DMS 273 (cell line): Measurements from ENCODE around the gene AKAP6.

Experiments used
- DNase-seq: peaks from one replicate; lab custom pipeline; 2025; ENCODE audit not compliant: unreplicated experiment; lab: John Stamatoyannopoulos, UW

The AKAP6 gene

DNA sequence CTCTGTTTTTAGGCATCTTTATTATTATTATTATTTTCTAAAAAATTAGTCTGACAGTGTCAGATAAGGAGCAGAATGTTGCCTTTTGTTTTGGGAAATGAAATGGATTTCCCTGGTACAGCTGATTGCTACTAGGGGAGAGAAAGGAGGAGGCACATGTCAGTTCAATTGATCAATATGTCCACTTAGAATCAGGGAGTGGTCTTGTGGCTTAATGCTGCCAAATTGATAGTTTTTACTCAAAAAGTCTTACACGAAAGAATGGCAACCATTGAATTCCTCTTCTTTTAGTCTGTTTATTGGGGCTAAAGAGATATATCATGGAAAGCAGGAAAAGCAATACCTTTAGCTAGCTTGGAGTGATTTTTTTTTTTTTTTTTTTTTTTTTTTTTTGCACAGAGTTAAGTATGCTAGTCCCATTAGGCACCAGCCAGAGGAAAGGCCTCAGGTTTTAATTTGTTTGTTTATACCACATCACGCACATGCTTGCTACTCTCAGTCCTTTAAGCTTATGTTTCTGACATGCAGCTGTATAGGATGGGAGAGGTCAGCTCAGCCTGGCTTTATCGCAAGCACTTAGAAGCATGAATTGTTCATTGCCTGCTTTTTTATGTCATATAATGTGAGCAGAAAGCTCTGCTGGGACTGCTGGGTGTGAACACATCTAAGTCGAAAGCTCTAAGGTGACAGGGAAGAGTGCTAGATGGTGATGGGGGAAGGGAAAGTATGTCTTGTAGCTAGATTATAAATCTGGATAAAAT is 1.4 kb downstream of the AKAP6 start:
- DNase-seq = no peak

DNA sequence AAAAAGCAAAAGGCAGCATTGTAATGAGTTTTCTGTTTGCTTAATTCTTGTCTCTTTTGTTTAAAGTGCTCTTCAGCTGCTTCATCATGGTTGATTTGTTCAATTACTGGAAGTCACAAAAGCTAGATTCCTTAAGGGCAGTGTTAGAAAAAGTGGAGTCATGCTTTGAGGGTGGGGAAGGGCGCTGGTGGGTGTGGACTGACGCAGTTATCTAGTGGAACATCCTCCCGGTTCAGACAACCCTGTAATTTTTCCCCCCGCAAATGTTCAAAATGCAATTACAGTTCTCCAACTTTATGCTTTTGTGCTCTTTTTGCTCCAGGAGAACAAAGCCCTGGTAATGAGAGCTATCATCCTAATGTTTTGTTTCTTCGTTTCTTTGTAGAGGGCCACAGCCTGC is 2.1 kb downstream of the AKAP6 start:
- no peak for DNase-seq

DNA sequence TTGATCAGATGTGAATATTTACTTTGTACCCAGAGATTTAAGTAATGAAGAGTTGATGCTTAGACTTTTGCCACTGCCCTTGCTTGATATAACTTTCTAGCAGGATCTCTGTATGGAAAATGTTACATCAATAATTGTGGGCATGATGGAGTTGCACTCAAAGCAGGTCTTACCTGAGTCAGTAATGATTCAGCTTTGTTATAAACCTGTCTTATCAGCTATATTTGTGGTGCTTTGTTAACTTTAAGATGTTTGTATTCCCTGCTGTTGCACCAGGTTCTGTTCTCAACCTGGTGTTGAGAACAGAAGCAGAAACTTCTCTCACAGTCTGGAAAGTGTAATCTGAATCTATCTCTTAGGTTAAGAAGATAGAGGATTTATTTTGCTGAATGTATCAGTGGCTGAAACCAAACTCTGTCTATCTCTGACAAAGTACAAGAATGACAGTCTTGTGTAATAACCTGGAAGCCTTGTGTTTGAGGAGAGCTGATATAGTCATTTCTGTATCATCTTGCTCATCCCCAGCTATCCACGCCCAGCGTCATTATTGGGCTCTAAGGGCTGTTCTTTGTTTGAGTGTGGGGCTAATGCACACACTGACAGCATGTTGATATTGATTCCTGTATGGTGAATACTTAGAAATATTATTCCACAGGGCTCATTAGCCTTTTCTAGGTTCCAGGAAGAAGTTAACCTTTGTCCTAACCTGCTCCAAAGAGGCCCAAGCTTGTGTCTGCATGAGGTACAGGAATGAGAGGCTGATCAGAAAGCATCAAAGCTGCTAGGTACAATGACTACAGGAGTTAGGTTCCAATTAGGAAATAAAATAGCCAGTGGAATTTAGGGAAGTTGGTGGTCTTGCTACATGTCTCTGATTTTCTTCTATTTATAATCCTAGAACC is 3.6 kb downstream of the AKAP6 start:
- no peak for DNase-seq

DNA sequence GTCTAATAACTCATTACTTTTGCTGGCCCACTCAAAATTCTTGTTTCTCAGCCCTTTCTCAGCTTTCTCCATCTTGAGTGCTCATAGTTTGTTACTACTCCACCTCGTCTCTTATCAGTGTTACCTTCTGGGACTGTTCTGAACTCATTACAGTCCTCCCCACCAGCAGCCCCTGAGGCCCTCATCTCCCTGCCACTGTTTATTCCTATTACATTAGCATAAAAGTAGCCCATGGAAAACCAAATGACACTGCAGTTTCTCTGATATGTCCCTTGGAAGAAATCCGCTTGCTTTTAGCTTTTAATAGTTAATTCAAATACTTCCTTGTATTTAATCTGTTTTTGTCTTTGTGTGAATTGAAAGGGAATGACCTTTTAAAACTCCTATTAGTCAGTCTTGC is 7.6 kb downstream of the AKAP6 start:
- DNase-seq = no peak

DNA sequence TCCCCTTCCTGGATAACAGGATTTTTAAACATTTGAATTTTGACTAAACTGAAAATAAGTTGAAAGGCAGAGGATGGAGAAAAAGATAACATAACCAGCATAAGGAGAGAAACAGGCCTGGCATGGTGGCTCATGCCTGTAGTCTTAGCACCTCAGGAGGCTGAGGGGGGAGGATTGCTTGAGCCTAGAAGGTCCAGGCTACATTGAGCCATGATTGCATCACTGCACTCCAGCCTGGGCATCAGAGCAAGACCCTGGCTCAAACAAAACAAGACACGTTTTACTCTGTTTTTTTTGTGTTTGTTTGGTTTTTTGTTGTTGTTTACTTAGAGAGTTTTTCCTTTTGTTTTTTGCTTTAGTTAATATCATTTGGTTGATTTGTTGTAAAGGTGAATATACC is 8.7 kb downstream of the AKAP6 start:
- DNase-seq = no peak

DNA sequence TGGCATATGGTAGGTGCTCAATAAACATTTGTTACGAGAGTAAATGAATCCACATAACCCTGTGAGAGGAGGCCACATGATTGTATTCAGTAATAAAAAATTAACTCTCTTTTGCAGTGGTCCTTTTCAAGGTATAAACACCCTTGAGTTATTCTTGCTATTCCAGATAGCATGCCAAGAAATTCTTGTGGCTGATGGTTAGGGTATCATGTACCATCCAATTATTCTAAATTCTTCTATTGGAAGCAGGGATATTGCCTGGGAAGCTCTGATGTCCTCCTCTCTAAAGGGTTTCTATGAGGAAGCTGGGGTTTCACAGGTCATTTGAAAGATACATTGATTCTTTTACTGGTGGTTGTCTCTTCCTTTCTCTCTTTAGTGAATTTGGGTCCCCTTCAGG is 10.1 kb downstream of the AKAP6 start:
- no peak for DNase-seq

DNA sequence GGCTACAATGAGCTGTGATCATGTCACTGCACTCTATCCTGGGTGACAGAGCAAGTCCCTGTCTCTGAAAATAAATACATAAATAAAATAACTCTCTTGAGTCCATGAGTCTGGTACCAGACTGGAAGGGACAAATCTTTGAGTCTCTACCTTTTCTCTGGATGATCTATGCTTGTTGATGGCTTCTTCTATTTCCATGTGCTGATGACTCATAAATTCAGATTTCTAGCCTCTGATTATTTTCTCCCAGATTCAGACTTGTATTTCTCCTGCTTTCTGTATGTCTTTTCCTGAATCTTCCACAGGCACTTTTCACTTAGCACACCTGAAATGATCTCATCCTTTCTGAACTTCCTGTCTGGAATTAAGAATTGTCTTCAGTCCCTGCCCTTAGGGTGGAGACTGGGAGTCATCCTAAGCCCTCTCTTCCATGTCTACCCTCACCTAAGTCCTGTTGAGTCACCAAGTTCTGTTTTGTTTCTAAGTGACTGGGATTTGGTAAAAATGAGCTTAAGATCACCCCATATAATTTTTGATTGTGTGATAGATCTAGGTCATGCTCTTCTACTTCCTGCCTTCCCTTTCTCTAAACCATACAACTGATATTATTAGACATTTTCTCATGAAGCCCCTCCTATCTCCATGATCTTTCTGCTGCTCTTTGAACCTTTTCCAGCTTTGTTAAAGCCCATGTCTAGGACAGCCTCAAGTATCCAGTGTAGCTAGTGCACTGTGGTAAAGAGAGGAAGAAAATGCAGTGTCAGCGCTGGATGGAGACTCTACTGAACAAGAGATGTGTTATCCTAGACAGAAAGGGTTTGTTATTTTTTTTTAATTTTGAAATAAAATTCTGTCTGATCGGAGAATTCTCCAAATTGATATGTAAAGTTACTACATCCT is 13.1 kb downstream of the AKAP6 start:
- DNase-seq = no peak

DNA sequence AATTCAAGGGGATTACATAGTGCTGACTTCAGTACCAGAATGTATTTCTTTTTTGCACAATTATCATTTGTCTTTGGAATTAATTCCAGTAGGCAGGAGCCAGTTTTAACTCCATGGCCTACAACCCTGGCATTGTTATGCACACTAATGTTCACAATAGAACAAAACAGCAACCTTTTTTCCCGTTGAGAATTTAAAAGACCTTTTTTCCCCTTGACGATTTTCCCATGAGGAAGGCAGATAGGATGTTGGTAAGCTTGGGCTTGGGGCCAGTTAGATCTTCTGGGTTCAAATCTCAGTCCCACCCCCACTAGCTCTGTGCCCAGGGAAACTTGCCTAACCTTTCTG is 13.7 kb downstream of the AKAP6 start:
- DNase-seq = no peak

DNA sequence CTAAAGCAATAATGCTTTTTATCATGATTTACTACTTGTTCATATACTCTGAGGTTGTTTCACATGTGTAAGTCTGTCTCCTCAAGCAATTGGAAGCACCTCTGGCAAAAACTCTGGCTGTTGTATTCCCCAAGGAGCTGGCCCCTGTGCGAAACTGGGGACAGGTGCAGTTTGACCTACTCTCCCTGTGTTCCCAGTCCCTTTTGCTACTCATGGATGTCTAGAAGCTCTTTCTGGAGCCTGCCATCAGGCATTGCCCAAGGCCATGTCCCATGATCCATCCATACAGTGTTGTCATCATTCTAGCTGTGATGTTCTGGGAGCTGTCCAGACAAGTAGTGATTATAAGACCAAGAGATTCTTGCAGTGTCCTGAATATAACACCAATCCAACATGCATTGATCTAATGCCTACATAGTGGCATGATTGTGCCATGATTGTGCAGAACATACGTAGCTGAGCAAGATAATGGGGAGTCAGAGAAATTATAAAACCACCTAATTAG is 14.9 kb downstream of the AKAP6 start:
- no peak for DNase-seq

DNA sequence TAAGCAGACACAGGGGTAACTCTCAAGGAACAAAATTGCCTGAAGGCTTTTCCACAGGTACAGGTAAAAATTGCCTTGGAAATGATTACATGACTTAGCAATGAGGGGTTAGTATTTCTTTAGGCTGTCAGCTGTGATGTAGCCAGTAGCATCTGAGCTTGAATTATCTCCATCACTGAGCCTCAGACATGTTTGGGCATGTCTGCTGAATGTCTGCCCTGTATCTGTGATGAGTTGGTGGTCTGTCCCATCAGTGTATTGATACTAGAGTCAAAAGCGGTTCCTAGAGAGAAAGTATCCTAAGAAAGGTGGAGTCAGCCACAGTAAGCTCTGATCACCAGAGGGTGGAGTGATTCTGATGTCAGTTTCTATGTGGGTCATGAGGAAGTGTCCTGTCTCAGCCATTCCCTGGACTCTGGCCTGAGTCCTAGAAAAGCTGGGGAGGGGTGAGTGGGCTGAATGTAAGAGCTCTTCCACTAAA is 16.3 kb downstream of the AKAP6 start:
- DNase-seq = no peak

DNA sequence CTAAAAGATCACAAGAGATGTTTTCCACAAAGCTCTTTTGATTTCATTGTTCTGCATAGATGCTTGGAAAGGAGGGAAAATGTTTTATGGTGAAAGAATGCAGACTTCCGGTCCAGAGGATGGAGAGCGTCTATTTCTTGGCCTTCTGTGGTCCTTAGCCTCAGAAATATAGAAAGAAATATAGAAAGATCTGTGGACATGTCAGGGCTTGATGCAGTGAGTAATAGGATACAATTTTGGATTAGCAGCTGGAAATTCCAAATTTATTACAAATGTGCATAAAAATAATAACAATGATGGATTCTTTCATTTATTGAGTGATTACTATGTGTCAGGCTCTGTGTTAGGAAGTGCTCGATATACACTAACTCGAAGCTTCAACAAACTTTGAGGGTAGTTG is 20.2 kb downstream of the AKAP6 start:
- DNase-seq = no peak

DNA sequence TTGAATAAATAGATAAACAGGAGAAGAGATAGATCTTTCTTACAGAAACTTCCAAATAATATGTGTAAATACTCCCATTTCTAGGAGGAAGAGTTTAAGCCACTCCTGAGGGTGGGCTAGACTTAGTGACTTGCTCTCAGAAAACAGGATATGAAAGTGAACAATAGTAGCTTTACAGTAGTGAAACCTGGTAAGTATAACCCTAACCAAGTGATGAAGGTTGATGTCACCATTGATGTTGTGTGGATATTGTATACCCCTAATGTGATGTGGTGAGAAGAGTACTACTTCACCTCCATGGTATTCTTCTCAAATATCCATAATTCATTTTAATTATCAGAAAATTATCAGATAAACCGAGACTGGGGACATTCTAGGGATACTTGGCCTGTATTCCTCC is 20.9 kb downstream of the AKAP6 start:
- DNase-seq = no peak

DNA sequence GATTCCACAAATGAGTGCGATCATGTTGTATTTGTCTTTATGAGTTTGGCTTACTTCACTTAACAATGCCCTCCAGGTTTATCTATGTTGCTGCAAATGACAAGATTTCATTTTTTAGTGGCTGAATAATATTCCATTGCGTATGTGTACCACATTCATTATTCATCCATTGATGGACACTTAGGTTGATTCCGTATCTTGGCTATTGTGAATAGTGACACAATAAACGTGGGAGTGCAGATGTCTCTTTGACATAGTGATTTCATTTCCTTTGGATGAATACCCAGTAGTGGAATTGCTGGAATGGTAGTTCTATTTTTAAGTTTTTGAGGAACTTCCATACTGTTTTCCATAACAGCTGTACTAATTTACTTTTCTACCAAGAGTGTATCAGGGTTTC is 23.5 kb downstream of the AKAP6 start:
- no peak for DNase-seq

DNA sequence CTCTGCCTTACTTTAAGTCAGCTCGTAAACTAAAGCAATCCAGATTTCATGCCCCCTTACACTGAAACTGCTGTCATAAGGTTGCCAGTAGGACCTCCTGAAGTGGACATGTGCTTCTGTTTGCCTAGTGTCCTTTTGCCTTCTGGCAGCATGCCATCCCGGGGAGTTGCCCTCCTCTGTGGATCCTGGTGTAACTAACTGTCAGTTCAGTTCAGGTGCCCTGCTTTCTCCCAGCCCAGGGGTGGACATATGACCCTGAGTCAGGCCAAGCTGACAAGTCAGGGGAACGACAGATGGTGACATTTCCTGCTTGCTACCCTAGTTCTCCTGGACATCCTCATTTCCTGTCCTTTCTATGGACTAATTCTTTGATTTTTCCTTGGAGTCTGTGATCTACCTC is 25.6 kb downstream of the AKAP6 start:
- DNase-seq = peak; percentile 30

DNA sequence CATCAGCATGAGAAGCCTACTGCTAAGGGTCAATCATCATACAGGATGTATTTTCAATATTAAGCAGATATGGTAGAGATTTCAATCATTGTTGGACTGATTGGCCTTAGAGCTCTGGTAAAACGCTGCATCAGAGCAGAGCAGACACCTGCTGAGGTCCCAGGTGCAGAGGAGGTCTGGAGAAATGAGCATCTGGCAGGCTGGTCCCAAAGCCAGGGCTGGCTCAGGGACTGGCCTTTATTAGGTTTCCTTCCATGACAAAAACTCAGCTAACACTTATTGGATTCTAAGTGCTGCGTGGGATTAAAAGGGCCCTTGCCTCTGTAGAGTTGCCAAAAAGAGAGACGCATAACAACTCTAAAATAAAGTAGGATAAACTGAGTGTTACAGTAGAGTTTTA is 29.7 kb downstream of the AKAP6 start:
- no peak for DNase-seq

DNA sequence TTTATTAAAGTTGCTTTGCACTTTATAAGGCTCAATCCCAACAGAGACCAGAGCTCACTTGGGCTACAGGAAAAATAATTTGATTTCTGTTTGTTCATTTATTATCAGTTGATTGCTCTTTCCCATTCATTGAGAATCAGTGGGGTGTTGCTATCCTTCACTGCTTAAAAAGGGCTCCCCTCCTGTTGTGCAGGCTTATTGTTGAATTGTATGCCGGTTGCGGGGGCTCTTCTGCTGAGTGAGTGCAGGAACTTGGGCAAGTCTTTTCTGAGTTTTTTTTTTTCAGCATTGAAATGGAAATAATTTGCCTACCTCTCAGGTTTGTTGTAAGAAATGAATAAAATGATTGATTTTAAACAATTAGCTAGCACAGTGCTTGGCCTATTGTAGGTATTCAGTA is 32.6 kb downstream of the AKAP6 start:
- DNase-seq = no peak

DNA sequence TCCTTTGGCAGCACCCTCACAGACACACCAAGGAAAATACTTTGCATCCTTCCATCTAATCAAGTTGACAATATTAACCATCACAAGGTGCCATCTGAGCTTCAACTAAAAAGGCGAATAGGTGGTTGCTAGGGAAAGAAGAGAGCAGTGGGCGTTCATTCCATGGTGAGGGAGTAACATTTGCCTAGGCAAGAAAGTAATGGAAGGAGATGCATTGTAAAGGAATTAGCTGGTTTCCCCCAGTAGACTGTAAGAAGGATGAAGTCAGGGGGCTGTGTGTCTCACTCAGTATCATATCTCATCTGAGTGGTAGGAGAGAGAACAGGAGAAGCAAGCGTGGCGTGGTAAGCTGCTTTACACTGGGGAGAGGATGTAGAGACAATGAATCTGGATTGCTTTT is 34.7 kb downstream of the AKAP6 start:
- DNase-seq = no peak

DNA sequence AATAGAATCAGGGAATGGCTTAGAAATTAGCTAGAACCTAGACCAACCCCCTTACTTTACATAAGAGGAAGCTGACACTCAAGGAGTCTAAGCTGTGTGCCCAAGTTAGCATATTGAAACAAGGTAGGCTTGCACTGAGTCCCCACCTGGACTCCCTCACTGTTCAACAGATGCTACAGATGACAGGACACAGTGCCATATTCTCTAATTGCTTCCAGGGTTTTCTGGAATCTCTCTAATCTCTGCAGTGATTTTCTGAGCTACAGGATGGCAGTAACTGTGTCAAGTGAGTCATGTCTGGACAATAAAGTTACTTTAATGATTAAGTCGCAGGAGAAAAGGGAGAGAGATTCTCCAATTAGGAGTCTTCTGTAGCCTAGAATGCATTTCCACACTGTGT is 35.8 kb downstream of the AKAP6 start:
- DNase-seq = no peak

DNA sequence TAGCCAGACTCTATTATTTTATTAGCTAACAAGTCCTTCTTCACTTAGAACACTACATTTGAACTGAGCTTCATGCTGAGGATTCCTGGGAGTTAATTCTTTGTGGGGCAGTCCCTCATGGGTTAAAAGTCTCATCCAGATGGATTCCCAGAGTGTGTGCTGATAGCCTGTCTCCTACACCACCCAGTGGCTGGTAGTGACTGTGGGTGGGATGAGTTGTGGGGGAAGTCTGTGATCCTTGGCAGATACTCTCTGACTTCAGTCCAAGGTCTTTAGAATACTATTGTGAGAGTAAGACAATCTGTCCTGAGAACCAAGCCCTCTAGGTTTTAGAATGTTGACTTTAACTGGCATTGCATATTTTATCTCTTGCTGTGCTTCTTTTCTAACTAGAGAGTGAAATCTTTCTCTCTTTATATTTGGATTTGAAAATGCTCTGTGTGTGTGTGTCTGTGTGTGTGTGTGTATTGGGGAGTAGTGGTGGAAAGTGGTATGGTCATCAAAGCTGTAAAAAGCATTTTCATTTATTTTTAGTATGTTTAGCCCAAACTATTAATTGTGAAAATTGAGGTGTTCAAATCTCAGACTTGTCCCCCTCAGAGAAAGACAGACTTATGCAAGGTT is 37.3 kb downstream of the AKAP6 start:
- DNase-seq = peak; percentile 59

DNA sequence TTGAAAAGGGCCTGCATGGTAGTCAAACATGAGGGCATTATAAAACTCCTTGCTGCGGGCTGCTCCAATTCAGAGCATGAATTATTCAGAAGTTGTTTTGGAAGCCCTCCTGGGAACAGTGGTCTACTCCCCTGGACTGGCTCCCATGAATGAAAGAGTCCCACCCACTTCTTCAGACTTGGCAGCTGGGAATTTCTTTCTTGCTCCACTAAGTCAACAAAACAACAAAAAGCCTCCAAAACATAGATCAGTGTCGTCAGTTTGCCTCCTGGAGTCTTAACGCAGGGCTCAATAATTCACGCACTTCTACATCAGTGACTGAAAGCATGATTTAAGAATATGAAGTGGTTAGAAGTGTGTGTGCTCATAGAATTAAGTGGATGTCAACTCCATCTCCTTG is 37.9 kb downstream of the AKAP6 start:
- DNase-seq = peak; percentile 35

DNA sequence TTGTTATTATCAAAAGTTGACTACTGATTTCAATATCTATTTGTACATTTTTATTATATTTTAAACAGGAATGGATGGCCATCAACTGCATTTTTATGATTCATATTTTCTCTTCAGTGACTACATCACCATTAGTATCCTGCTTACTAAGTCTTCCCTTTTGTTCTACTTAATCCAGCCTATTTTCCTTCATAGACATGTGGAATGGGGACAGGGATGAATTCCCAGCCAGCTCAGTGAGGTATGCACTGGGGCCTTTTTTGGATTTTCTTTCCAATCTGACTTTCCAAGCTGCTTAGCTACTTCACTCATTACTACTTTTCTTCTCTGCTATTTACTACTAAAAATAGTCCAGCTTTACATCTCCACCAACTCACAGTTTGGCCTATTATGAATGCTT is 38.4 kb downstream of the AKAP6 start:
- DNase-seq = no peak
